Panc1 (cell line): ENCODE results near the gene MYH13.

Source experiments
- CTCF ChIP-seq: fragments of 450-650 bp; IDR thresholded peaks from 2 replicates; pipeline ENCODE4 v1.5.1; 2017; ENCODE audit warnings: mild to moderate bottlenecking
- POLR2AphosphoS5 ChIP-seq: IDR thresholded peaks from 2 replicates; pipeline ENCODE4 v1.6.1; 2012; ENCODE audit warnings: mild to moderate bottlenecking, low read depth, low read length, moderate library complexity
- TCF7L2 ChIP-seq: IDR thresholded peaks from 2 replicates; pipeline ENCODE4 v1.6.1; 2011; ENCODE audit warnings: mild to moderate bottlenecking, low read depth, low read length, inconsistent platforms

GRCh38 chr17:10332515-10332914 is 40.3 kb downstream of the MYH13 start:
- no peak for TF ChIP-seq POLR2AphosphoS5
- TF ChIP-seq CTCF = no peak
- no peak for TF ChIP-seq TCF7L2
